Measurements from ENCODE around the gene SLC38A9. TPM values are rescaled to one million over a fixed set of nuclear protein-coding genes. Genes with fewer than 3 reads are reported as not detected.

Gene SLC38A9
- total RNA-seq, 1 donor from 2014 or later: 6.3 TPM

GRCh38 chr5:55675119-55675518 lies 37.0 kb downstream of the SLC38A9 start:
- DNase-seq (no peak), ATAC-seq (ENCODE audit: poor library complexity) (no peak)
- intact Hi-C loops (cut with DNase I): no loop called here

- no peak for DNase-seq
- no peak for ATAC-seq (ENCODE audit: poor library complexity)
- intact Hi-C loops (cut with DNase I): no loop called here
Observed at GRCh38 chr5:55674340-55674739, 37.8 kb downstream of the SLC38A9 start.

- DNase-seq (no peak), ATAC-seq (ENCODE audit: poor library complexity) (no peak)
- intact Hi-C loops (cut with DNase I): no loop called here
Observed at GRCh38 chr5:55672477-55672911, 39.6 kb downstream of the SLC38A9 start.

GRCh38 chr5:55671975-55672374 lies 40.1 kb downstream of the SLC38A9 start:
- ATAC-seq (ENCODE audit: poor library complexity) (no peak), DNase-seq (no peak)
- intact Hi-C loops (cut with DNase I): no loop called here

- DNase-seq: no peak
- intact Hi-C loops (cut with DNase I): no loop called here
- no peak for ATAC-seq (ENCODE audit: poor library complexity)
Observed at GRCh38 chr5:55668356-55668755, 43.8 kb downstream of the SLC38A9 start.

- DNase-seq (no peak), ATAC-seq (ENCODE audit: poor library complexity) (no peak)
- intact Hi-C loops (cut with DNase I): no loop called here
Observed at GRCh38 chr5:55667938-55668337, 44.2 kb downstream of the SLC38A9 start.

GRCh38 chr5:55665065-55665464 lies 47.1 kb downstream of the SLC38A9 start:
- DNase-seq (peak; percentile 42), ATAC-seq (ENCODE audit: poor library complexity) (no peak)
- intact Hi-C loops (cut with DNase I): no loop called here

- ATAC-seq (ENCODE audit: poor library complexity) (no peak), DNase-seq (no peak)
- intact Hi-C loops (cut with DNase I): no loop called here
Observed at GRCh38 chr5:55657443-55657842, 54.7 kb downstream of the SLC38A9 start.

- intact Hi-C loops (cut with DNase I): no loop called here
- no peak for ATAC-seq (ENCODE audit: poor library complexity)
Observed at GRCh38 chr5:55650386-55650785, 61.7 kb downstream of the SLC38A9 start.

GRCh38 chr5:55649963-55650362 lies 62.2 kb downstream of the SLC38A9 start:
- intact Hi-C loops (cut with DNase I): no loop called here
- no peak for DNase-seq
- no peak for ATAC-seq (ENCODE audit: poor library complexity)

More at GRCh38 chr5:55650386-55650785, 61.7 kb downstream of the SLC38A9 start:
- DNase-seq: no peak

GRCh38 chr5:55645304-55645703 lies 66.8 kb downstream of the SLC38A9 start:
- intact Hi-C loops (cut with DNase I): no loop called here
- DNase-seq (no peak), ATAC-seq (ENCODE audit: poor library complexity) (no peak)

- no peak for ATAC-seq (ENCODE audit: poor library complexity)
- DNase-seq: no peak
- intact Hi-C loops (cut with DNase I): no loop called here
Observed at GRCh38 chr5:55638455-55638854, 73.7 kb downstream of the SLC38A9 start.

GRCh38 chr5:55638051-55638450 lies 74.1 kb downstream of the SLC38A9 start:
- intact Hi-C loops (cut with DNase I): no loop called here
- no peak for DNase-seq
- ATAC-seq (ENCODE audit: poor library complexity): no peak

GRCh38 chr5:55636683-55637082 lies 75.4 kb downstream of the SLC38A9 start:
- ATAC-seq (ENCODE audit: poor library complexity) (peak; percentile 53), DNase-seq (no peak)
- intact Hi-C loops (cut with DNase I): no loop called here

- DNase-seq (no peak), ATAC-seq (ENCODE audit: poor library complexity) (peak; percentile 32)
- intact Hi-C loops (cut with DNase I): no loop called here
Observed at GRCh38 chr5:55636177-55636576, 75.9 kb downstream of the SLC38A9 start.

- no peak for ATAC-seq (ENCODE audit: poor library complexity)
- no peak for DNase-seq
- intact Hi-C loops (cut with DNase I): no loop called here
Observed at GRCh38 chr5:55634866-55635265, 77.3 kb downstream of the SLC38A9 start.

GRCh38 chr5:55634209-55634805 lies 77.8 kb downstream of the SLC38A9 start:
- no peak for DNase-seq
- peak; percentile 31 for ATAC-seq (ENCODE audit: poor library complexity)
- intact Hi-C loops (cut with DNase I): no loop called here

- DNase-seq: peak; percentile 54
- peak; percentile 77 for ATAC-seq (ENCODE audit: poor library complexity)
- intact Hi-C loops (cut with DNase I): no loop called here
Observed at GRCh38 chr5:55633574-55634208, 78.4 kb downstream of the SLC38A9 start.

GRCh38 chr5:55629815-55630214 lies 82.3 kb downstream of the SLC38A9 start:
- ATAC-seq (ENCODE audit: poor library complexity) (no peak), DNase-seq (no peak)
- intact Hi-C loops (cut with DNase I): no loop called here

- no peak for ATAC-seq (ENCODE audit: poor library complexity)
- intact Hi-C loops (cut with DNase I): no loop called here
- DNase-seq: no peak
Observed at GRCh38 chr5:55626790-55627189, 85.3 kb downstream of the SLC38A9 start.

GRCh38 chr5:55625913-55626312 lies 86.2 kb downstream of the SLC38A9 start:
- intact Hi-C loops (cut with DNase I): no loop called here
- DNase-seq: no peak
- ATAC-seq (ENCODE audit: poor library complexity): no peak
